ENCODE results near the gene GUCY1B1. TPM values are rescaled to one million over a fixed set of nuclear protein-coding genes. Genes with fewer than 3 reads are reported as not detected.
A peak's percentile ranks its signal among the peaks of the same experiment; 100 is the strongest.

GUCY1B1 gene
- polyA plus RNA-seq, 1 donor from 2014 or later, result 13.6 TPM

- peak overlapping the region; percentile 83 for H3K27ac ChIP-seq (ENCODE audit: low read length)
- no peak overlapping the region for H2AFZ ChIP-seq (ENCODE audit: low read depth, low read length)
- H3F3A ChIP-seq (ENCODE audit: insufficient read depth, low read length, poor library complexity, severe bottlenecking), result no peaks in the 10 kb centered on the region
- H3K9ac ChIP-seq (ENCODE audit: low read length), result no peak overlapping the region
- H3K4me2 ChIP-seq (ENCODE audit: low read length), result peak overlapping the region; percentile 9
- H4K20me1 ChIP-seq (ENCODE audit: insufficient read depth), result no peaks in the 10 kb centered on the region
- no peak for TF ChIP-seq EZH2 (IDR thresholded peaks at IDR 0.05; ENCODE audit: borderline replicate concordance, insufficient read depth, low read length, poor library complexity, severe bottlenecking)
- no peak for TF ChIP-seq MXI1 (conservative IDR thresholded peaks at IDR 0.05; ENCODE audit: poor library complexity, severe bottlenecking)
- TF ChIP-seq EP300 (conservative IDR thresholded peaks at IDR 0.05; ENCODE audit: poor library complexity, severe bottlenecking), result no peak
- no peak for TF ChIP-seq SMC3 (conservative IDR thresholded peaks at IDR 0.05; ENCODE audit: poor library complexity)
- TF ChIP-seq CTCF (IDR thresholded peaks at IDR 0.05; ENCODE audit: poor library complexity, severe bottlenecking), result no peak
- TF ChIP-seq POLR2AphosphoS5 (IDR thresholded peaks at IDR 0.05), result no peak
- no peak for TF ChIP-seq REST (IDR thresholded peaks at IDR 0.05; ENCODE audit: borderline replicate concordance)
- no peak for TF ChIP-seq RAD21 (conservative IDR thresholded peaks at IDR 0.05)
- no peak for TF ChIP-seq TAF1 (IDR thresholded peaks at IDR 0.05; ENCODE audit: low read depth)
- no peaks in the 10 kb centered on the region for H3K27me3 ChIP-seq (ENCODE audit: insufficient read depth, low read depth, low read length)
- no peaks in the 10 kb centered on the region for H3K36me3 ChIP-seq (ENCODE audit: insufficient read depth, low read length)
- no peaks in the 10 kb centered on the region for H3K9me3 ChIP-seq (ENCODE audit: low read length)
- peak overlapping the region; percentile 49 for H3K4me3 ChIP-seq (ENCODE audit: low read length)
- H3K79me2 ChIP-seq (replicated peaks; ENCODE audit: insufficient read depth, low read length), result no peaks in the 10 kb centered on the region
- no peaks in the 10 kb centered on the region for H3K9me2 ChIP-seq (ENCODE audit: insufficient read depth, low read length)
Measured at GRCh38 chr4:155800685-155801343, 42.0 kb downstream of the GUCY1B1 start.

- Histone ChIP-seq H4K20me1 (ENCODE audit: insufficient read depth) (no peaks in the 10 kb centered on the region), H3K27ac (ENCODE audit: low read length) (peak overlapping the region; percentile 14), H3K4me3 (ENCODE audit: low read length) (no peak overlapping the region), H3K9me2 (ENCODE audit: insufficient read depth, low read length) (no peaks in the 10 kb centered on the region), H3K36me3 (ENCODE audit: insufficient read depth, low read length) (no peaks in the 10 kb centered on the region), H2AFZ (ENCODE audit: low read depth, low read length) (no peak overlapping the region), H3K4me2 (ENCODE audit: low read length) (no peak overlapping the region), H3K79me2 (replicated peaks; ENCODE audit: insufficient read depth, low read length) (no peaks in the 10 kb centered on the region), H3F3A (ENCODE audit: insufficient read depth, low read length, poor library complexity, severe bottlenecking) (no peaks in the 10 kb centered on the region), H3K9me3 (ENCODE audit: low read length) (no peaks in the 10 kb centered on the region), H3K9ac (ENCODE audit: low read length) (no peak overlapping the region), H3K27me3 (ENCODE audit: insufficient read depth, low read depth, low read length) (no peaks in the 10 kb centered on the region)
- TF ChIP-seq MXI1 (conservative IDR thresholded peaks at IDR 0.05; ENCODE audit: poor library complexity, severe bottlenecking) (no peak), CTCF (IDR thresholded peaks at IDR 0.05; ENCODE audit: poor library complexity, severe bottlenecking) (no peak), SMC3 (conservative IDR thresholded peaks at IDR 0.05; ENCODE audit: poor library complexity) (no peak), POLR2AphosphoS5 (IDR thresholded peaks at IDR 0.05) (peak; percentile 28)
Measured at GRCh38 chr4:155802190-155802959, 43.6 kb downstream of the GUCY1B1 start.
